GM19239 (cell line): Measurements from ENCODE around the gene SORCS2.

Experiments
- DNase-seq: peaks from one replicate; pipeline ENCODE4 v3.0.0; 2011; ENCODE audit warnings: low spot score; ENCODE audit not compliant: insufficient read length
- FAIRE-seq: peaks from 2 replicates; lab custom pipeline; 2011; peaks lifted over from hg19 to GRCh38; lab: Jason Lieb, UNC

The SORCS2 gene

DNA sequence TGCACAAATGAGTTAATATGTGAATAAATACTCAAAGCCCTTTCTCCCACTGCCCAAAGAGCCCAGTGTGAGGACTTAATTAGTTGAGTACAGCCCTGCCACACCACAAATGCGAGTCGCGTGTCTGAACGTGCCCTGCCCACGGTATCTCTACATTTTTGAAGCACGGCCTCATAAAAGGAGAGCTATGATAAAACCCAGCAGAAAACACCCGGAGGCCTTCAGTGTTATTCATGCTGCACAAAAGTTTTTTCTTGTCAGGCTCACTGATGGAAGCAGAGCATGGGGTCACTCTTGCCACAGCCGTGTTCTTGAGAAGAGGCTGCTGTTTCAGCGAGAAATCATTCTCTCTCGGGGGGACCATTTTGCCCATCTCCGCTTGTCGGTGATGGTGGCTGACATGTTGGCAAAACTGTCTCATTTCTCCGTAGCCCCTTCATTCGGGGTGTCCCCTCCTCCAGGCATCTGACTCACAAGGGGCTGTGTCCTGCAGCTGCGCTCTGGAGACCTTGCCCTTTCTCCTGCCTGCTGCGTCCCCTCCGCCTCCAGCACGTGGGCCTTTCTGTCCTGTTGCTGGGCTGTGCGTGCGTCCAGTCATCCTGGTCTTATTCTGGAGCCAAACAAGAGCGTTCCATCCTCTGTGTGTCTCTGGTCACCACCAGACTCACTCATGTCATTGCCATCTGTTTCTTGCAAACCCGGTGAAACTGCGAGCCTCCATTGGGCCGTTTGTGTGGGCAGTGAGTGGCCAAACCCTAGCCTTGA, 88.8 kb downstream of the SORCS2 start:
- no peak for FAIRE-seq
- no peak for DNase-seq

DNA sequence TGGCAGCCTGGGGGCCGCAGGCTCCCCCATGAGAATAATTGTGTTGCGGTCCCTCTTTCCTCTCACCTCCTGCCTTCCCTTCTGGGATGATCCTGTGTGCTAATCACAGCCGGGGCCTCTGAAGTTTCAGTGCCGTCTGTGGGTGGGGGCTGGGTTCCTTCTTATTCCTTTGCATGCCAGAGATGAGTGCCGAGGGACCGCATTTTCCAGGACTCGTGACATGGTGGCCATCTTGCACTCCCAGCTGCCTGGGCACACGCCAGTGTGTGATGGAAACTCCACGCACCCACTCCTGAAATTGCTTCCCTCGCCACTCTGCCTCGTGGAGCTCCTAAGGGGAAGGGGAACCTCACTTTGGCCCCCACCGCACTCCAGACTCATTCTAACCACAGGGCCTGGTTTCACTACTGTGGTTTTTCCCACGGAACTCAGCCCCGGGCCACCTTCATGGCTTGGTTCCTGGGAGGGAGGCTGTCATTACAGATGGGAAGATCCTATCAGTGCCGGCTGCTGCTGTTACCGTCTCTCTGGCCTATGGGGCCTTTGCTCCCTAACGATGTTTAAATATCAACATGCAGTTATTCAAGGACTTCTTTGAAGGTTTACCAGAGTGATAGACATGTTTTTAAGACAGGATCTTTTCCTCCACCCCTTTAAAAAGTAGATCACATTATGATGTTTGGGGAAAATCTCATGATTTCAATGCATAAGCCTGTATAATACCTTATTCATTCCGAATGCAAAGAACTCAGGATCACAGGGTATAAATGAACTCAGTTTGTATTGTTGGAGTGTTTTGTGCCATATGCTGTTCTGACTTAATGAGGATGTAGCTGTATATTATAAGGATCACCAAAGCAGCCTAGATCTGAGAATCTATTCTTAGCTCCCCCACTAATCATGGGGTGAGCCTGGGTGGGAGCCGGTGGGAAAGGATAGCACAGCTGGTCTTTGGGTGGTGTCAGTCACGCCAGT, 89.6 kb downstream of the SORCS2 start:
- DNase-seq (no peak), FAIRE-seq (no peak)

DNA sequence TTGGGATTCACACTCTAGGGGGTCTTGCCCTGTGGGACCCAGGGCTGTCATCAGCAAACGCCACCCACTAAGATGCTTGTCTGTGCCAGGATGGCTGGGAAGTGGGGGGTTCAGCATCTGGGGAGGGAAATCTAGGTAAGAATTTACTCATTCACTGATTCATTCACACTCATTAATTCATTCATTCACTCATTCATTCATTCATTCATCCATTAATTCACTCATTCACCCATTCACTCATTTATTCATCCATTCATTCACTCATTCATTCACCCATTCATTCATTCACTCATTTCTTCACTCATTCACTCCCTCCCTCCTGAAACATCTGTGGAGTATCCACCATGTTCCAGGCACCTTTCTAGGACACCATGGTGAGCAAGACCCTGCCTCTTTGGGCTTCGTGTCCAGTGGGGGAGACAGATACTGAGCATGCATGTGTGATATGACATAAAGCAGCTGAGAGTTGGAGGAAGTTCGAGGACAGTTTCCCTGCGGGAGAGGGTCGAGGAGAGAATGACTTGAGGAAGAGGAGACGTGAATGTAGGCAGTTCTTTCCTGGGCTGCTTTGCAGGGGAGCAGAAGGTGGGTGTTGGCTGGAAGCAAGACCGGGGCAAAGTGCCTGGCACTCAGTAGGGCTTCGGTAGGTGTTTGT, 90.6 kb downstream of the SORCS2 start:
- DNase-seq (no peak), FAIRE-seq (no peak)

DNA sequence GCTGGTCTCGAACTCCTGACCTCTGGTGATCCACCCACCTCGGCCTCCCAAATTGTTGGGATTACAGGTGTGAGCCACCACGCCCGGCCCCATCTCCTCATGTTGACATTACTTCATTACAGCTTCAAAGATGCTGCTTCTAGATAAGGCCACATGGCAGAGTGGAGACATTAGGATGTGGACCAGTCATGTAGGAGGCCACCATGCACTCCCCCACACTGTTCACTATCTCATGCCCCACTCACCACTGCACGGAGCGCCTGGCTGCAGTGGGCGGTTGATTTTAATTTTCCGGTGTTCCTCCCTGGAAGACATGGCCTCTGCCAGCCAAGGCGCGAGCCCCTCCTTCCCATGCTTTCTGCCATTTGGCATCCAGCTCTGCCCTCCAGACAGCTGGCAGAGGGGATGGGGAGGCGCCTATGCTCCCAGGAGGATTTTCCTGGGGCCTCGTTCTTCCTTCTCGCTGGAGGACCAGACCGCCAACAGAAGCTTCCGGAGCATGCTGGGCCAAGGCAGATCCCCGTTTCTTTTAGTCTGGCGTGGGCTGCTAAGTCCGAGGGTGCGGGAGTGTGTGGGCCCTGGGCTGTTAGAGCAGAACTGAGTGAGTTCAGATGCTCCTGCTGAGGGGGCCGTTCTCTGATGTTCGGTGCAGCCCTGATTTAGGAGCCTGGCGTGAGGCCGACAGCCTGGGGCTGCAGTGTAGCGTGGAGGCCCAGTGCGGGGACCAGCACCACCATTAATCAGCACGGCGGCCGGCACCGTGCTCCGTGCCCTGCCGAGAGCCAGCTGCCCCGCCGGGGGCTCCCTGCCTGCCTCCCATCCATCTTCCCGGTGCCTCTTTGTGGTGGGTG, 93.1 kb downstream of the SORCS2 start:
- DNase-seq, result no peak
- FAIRE-seq, result no peak

GRCh38 chr4:7286170-7286569, 93.8 kb downstream of the SORCS2 start:
- DNase-seq, result no peak
- no peak for FAIRE-seq

- no peak for DNase-seq
- FAIRE-seq, result no peak
Measured at GRCh38 chr4:7286798-7287197, 94.5 kb downstream of the SORCS2 start.

DNA sequence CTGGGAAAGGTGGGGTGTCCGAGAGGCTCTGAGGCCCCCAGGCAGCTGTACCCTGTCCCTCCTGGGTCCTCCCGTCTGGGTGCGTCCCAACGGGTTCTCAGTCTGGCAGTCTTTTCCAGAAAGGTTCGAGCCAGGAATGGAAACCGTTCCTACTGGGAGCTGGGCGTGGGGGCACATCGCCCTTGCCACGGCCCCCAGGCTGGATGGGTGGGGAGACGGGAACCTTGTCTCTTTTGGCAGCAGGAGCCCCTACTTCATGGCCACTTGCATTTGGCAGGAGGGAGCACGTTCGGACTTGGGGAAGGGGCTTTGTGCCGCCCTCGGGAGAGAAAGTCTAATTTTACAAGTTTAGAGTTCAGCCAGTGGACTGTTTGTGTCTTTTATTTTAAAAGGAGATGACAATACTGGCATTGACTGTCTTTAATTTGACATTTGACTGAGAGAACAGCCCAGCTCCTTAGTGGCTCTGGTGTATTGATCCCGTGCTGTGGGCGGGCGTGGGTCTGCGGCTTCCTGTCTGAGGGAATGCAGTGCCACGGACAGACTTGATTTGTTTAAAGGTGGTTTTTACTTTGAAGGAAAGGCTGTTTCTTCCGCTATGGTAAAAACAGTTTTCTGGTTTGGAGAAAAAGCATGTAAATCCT, 95.1 kb downstream of the SORCS2 start:
- FAIRE-seq (no peak), DNase-seq (no peak)

DNA sequence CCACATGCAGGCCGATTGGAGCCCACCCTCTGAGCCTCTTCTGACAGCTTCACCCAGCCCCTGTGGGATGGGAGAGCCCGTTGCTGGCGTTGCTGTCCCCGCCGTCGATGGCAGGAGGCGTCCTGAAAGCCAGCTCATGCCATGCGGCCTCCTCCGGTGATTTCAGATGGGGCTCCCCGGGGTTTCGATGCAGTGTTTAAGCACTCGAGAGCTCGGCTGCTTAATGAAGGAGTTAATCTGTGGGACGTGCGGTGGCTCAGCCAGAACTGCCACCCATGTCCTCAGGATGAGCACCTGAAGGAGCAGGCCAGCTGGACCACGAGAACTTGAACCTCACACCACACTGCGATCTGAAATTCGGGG, 95.6 kb downstream of the SORCS2 start:
- no peak for DNase-seq
- no peak for FAIRE-seq

DNA sequence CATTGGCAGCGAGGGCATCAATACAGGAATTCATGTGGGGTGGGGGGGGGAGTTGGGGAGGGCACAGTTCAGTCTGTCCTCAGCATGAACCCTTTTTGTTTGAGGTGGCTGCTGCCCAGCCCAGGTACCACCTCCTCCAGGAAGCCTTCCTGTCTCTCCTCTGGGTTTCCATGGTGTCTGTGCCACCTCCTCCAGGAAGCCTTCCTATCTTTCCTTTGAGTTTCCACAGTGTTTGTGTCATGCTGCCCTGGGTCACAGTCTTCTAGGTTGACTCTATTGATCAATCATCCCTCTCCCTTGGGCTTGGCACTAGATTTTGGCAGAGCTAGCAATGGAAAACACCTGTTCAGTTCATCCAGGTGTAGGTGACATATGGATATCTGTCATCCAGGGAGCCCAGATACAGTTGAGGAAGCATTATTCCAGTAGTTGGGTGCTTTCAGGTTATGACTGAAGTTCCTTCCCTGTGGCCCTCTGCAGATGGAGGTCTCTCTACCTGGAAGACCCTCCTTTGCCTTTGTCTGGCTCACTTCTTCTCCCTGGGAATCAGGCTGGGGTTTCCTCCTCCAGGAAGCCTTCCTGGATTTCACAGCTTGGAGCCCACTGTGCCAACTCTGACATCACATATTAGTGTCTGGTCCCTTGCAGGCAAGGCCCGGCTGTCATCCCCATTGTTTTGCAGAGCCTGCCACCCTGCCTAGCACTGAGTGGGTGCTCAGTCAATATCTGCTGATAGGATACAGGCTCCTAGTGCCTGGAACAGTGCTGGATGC, 96.6 kb downstream of the SORCS2 start:
- FAIRE-seq (no peak), DNase-seq (no peak)

DNA sequence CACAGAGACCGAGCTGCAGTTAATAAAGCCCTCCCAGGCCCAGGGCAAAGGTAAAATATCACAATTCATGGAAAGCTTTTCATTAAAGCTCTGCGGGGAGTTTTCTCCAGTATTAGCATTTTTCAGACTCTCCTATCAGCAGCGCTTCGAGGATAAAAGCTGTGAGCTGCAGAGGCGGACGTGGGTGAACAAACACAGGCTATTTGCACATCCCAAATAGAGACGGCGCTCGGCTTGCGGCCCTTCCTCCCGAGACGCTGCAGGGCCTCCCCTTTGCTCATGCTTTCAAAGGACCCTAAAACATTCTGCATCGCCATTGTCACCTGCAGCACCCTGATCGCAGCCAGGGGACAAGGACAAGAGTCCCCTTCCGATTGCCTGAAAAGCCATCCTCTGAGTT, 97.3 kb downstream of the SORCS2 start:
- FAIRE-seq (no peak), DNase-seq (no peak)

- FAIRE-seq (no peak), DNase-seq (no peak)
Measured at GRCh38 chr4:7291372-7292114, 99.2 kb downstream of the SORCS2 start.

- DNase-seq (no peak), FAIRE-seq (no peak)
Measured at GRCh38 chr4:7293703-7294102, 101.4 kb downstream of the SORCS2 start.

DNA sequence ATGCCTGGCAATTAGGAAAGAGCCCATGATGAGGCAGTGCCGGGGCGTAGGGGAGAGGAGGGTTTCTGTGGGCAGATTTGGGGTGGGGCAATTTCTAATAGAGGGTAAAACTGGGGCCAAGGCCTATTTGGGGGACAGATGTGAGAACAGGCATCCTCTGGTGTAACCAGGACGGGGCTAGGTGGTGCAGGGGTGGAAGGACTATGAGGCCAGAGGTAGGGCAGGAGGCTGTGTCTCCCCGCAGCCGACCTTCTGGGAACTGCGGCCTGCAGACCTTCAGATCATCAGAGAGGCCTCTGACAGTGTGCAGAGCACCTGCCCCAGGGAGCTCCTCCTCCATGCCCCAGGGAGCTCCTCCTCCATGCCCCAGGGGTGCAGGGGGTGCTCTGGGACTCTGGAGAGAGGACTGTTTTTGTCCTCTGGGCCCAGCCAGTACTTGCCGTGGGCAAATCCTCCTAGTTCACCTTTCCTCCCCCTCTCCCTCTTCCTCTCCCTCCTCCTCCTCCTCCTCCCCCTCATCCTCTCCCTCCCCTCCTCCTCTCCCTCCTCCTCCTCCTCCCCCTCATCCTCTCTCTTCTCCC, 101.9 kb downstream of the SORCS2 start:
- DNase-seq (no peak), FAIRE-seq (no peak)

DNA sequence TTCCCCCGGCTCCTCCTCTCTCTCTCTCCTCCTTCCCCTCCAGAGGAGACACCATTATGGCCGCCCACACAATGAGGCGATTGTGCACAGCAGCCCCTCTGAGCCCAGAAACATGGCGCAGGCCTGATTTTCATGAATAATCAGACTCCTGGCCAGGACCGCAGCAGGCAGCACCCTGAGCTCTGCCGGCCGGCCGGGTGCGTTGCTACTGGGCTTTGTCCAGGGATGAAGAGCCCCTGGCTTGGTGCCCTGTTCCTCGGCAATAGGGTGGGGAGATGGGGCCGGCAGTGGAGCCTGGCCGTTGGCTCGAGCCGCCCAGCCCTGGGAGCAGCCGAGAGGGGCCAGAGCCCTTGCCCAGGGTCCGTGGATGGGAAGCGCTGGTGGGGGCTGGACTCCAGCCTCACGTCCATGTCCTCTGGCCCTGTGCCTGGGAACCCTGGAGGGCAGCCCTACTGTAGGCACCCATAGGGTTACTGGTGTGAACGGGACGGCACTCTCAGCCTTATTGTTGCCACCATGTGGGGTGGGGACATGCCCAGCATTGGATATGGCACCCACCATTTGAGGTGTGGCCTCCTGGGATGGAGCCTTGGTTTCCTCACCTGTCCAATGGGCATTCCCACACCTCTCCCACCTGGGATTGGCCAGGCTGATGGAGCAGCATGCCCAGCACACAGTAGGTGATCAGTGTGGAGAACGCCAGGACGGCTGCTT, 103.0 kb downstream of the SORCS2 start:
- DNase-seq, result no peak
- no peak for FAIRE-seq

DNA sequence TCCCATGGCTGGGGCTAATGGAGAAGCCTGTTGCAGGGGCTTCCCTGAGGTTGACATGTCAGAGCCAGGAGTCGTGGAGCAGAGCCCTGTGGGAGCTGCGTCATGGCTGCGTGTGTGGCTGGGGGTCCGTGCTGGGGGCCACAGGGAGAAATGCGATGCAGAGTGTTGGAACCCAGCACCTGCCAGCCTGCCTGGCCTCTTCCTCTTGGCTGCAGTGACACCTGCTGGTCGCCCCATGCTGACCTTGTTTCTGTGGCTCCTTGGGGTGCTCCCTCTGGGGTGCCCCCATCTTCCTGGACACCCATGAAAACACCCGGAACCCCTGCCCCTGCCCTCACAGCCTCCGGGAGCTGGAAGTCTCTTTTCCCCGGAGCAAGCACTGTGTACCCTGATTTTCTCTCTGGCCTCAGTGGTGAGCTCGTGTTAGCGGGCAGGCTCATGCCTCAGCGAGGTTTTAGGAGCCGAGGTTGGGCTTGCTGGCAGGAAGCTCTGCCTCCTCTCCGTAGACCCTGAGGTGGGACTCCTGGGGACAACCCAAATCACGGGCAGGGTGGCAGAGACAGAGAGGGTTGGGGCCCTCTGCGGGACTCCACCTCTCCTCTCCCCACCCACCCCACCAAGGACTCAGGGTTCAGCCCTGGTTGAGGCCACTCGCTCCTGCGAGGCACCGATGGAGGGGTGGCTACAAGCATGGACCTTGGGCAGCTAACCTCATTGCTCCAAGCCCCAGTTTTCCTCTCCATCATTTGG, 103.7 kb downstream of the SORCS2 start:
- DNase-seq, result peak; percentile 23
- FAIRE-seq, result no peak

DNA sequence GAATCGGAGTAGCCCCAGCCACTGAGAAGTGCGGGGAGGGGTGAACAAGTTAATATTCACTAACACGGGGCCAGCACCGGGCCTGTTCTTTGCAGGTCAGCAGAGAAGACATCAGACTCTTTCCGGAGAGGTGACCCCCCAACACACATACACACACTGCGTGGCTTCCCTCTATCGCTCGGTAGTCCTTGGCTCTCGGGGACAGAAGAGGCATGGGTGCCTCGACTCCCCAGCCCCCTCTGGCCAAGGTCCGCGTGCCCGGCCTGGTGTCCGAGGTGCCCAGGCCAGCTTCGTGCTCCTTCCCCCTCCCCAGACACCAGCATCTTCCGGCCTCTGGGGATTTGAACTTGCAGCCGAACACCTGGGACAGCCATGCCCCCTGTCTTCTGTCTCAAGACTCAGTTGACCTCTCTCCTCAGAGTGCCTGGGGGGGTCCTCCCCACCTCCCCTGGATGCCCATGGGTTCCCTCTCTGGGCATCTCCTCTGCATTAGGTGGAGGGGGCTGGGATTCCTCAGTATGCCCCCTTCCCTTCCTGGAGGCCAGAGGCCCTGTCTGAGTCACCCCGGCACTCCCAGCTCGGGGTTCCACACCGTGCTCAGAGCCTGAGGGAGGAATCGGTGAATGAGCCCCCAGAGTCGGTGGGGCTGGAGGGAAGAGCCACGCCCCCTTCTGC, 104.5 kb downstream of the SORCS2 start:
- DNase-seq (no peak), FAIRE-seq (no peak)
